K562 (cell line): Measurements from ENCODE around the gene KRTAP5-1.

Experiments
- BACH1 ChIP-seq: fragments of 200-800 bp; sonication (Bioruptor generic); IDR thresholded peaks from 2 replicates; pipeline ENCODE4 v1.6.1; 2016; ENCODE audit warnings: missing genetic modification characterization, missing compliant biosample characterization
- C11orf30 ChIP-seq: fragments of 450-650 bp; IDR thresholded peaks from 2 replicates; pipeline ENCODE4 v1.6.1; 2016; ENCODE audit warnings: low read depth, mild to moderate bottlenecking
- CTCF ChIP-seq, 3 experiments: IDR thresholded peaks in 2 of 3; conservative IDR thresholded peaks in 1 of 3; 2 replicates each; pipeline ENCODE4 v1.5.1; 2011 to 2012; ENCODE audit warnings: low read length in 3 of 3, mild to moderate bottlenecking in 3 of 3, control low read depth in 2 of 3, improper control_type of control experiment in 1 of 3, inconsistent platforms in 1 of 3, low read depth in 1 of 3, mixed read lengths in 1 of 3, moderate library complexity in 1 of 3; ENCODE audit not compliant: insufficient read depth in 2 of 3
- FUS ChIP-seq: fragments of 200-400 bp; formaldehyde crosslinking; optimal IDR thresholded peaks from 2 replicates; pipeline ENCODE3; 2017; ENCODE audit warnings: low read depth, low read length
- MAX ChIP-seq: sonication (generic); formaldehyde crosslinking; IDR thresholded peaks from 2 replicates; pipeline ENCODE4 v1.9.0; 2022; ENCODE audit warnings: mild to moderate bottlenecking, missing genetic modification reagents
- TCF7L2 ChIP-seq: fragments of 150-350 bp; IDR thresholded peaks from 2 replicates; pipeline ENCODE4 v1.6.1; 2016; ENCODE audit warnings: low read depth, mild to moderate bottlenecking, low read length, moderate library complexity
- TRIM24 ChIP-seq, 2 experiments: fragments of 450-650 bp; IDR thresholded peaks; 2 replicates each; pipeline ENCODE4 v1.6.1; 2016
- USF1 ChIP-seq: sonication (generic); formaldehyde crosslinking; IDR thresholded peaks from 2 replicates; pipeline ENCODE4 v1.9.0; 2022; ENCODE audit warnings: mild to moderate bottlenecking, missing genetic modification reagents
- ZFX ChIP-seq: sonication (generic); formaldehyde crosslinking; IDR thresholded peaks from 2 replicates; pipeline ENCODE4 v1.8.0; 2022; ENCODE audit warnings: mild to moderate bottlenecking, missing genetic modification reagents, moderate library complexity
- ZNF253 ChIP-seq: fragments of 250-450 bp; sonication (Bioruptor Pico); conservative IDR thresholded peaks from 2 replicates; pipeline ENCODE4 v1.6.1; 2021; ENCODE audit warnings: mild to moderate bottlenecking
- ZNF274 ChIP-seq: IDR thresholded peaks from 2 replicates; pipeline ENCODE4 v1.6.1; 2011; ENCODE audit warnings: low read depth, mild to moderate bottlenecking, low read length, moderate library complexity, borderline replicate concordance
- ZNF354B ChIP-seq: fragments of 250-450 bp; sonication (Bioruptor Pico); IDR thresholded peaks from 2 replicates; pipeline ENCODE4 v1.4.0; 2020
- ZNF512 ChIP-seq: IDR thresholded peaks from 2 replicates; pipeline ENCODE4 v1.6.1; 2016; ENCODE audit warnings: missing genetic modification characterization, missing compliant biosample characterization

- no peak for TF ChIP-seq BACH1 (tag)
- peak; percentile 41; the same call in 1 of the 2 replicates for TF ChIP-seq MAX (CRISPR knock-in tag)
- no peak for TF ChIP-seq FUS
- TF ChIP-seq C11orf30 = no peak
- TF ChIP-seq ZNF354B (CRISPR knock-in tag) = no peak
- no peak for TF ChIP-seq ZNF274
- no peak for TF ChIP-seq ZNF512 (tag)
- TF ChIP-seq ZFX (CRISPR knock-in tag) = no peak
- no peak for TF ChIP-seq TRIM24 (IDR thresholded peaks at IDR 0.05)
- TF ChIP-seq USF1 (CRISPR knock-in tag) = no peak
- TF ChIP-seq TCF7L2 = peak; percentile 53; the same call in 1 of the 2 replicates
- peak; percentile 65 to 83 (median 66); a peak in 5 of 6 replicates for TF ChIP-seq CTCF (IDR thresholded peaks at IDR 0.05 in 2 of 3, conservative IDR thresholded peaks at IDR 0.05 in 1 of 3; ENCODE audit: insufficient read depth in 2 of 3, low read depth in 1 of 3, low read length in 3 of 3)
- no peak for TF ChIP-seq ZNF253 (CRISPR knock-in tag)
Measured at GRCh38 chr11:1546536-1547466, 38.3 kb downstream of the KRTAP5-1 start.
